Endothelial cell of umbilical vein (primary cell): ENCODE data around the gene VRK2. TPM values are rescaled to one million over a fixed set of nuclear protein-coding genes. Genes with fewer than 3 reads are reported as not detected.

Source experiments
- BruUV-seq: library from RNA; stranded (reverse); fragments of 400-500 nt; replicated peaks from 2 replicates; lab custom pipeline; 2021; lab: Mats Ljungman, UMichigan
- CTCF ChIA-PET: fragments of 300-600, 350-600 bp; sonication (Branson Sonifier 250); formaldehyde crosslinking; loops from one replicate; lab custom pipeline; 2021; ENCODE audit warnings: antibody characterized with exemption, inconsistent platforms; lab: Charles Lee
- POLR2A ChIA-PET: fragments of 300-600, 350-600 bp; sonication (Branson Sonifier 250); formaldehyde crosslinking; loops from one replicate; lab custom pipeline; 2021; ENCODE audit warnings: antibody characterized with exemption, inconsistent platforms; lab: Charles Lee
- DNase-seq: peaks from one replicate; pipeline ENCODE4 v3.0.0-alpha.2; 2011; ENCODE audit warnings: low read depth, low spot score
- FAIRE-seq: peaks from 2 replicates; lab custom pipeline; 2011; peaks lifted over from hg19 to GRCh38; lab: Jason Lieb, UNC
- H2AFZ ChIP-seq: 2 replicates; pipeline ENCODE4 v1.6.0; 2012; ENCODE audit warnings: low read depth, low read length, control low read depth, inconsistent platforms
- H3K27ac ChIP-seq: 2 replicates; pipeline ENCODE4 v1.5.1; 2011; ENCODE audit warnings: low read depth, mild to moderate bottlenecking, control low read depth, low read length, moderate library complexity; ENCODE audit not compliant: insufficient read depth
- H3K27me3 ChIP-seq, 2 experiments: 2 replicates each; pipeline versions ENCODE4 v1.6.0 to v1.6.1; 2011; ENCODE audit warnings: low read length in 2 of 2, mixed read lengths in 1 of 2; ENCODE audit not compliant: control insufficient read depth in 2 of 2, insufficient read depth in 2 of 2
- H3K36me3 ChIP-seq, 2 experiments: 2 replicates in 1 of 2; 3 replicates in 1 of 2; pipeline ENCODE4 v1.5.1; 2011; ENCODE audit warnings: low read length in 2 of 2, mild to moderate bottlenecking in 1 of 2, moderate library complexity in 1 of 2; ENCODE audit not compliant: control insufficient read depth in 2 of 2, insufficient read depth in 2 of 2; ENCODE audit errors: extremely low read depth in 1 of 2
- H3K4me1 ChIP-seq: 3 replicates; pipeline ENCODE4 v1.5.1; 2011; ENCODE audit warnings: mild to moderate bottlenecking, low read length; ENCODE audit not compliant: control insufficient read depth, insufficient read depth; ENCODE audit errors: extremely low read depth
- H3K4me2 ChIP-seq: 2 replicates; pipeline ENCODE4 v1.6.1; 2011; ENCODE audit warnings: low read length, control low read depth, mixed read lengths; ENCODE audit not compliant: insufficient read depth
- H3K4me3 ChIP-seq, 3 experiments: fragments of 200-600 bp in 1 of 3; sonication (generic), shearing (Covaris generic) in 1 of 3; replicated peaks in 1 of 3; 2 replicates each; pipeline ENCODE4 v1.5.1; 2011 to 2016; ENCODE audit warnings: control low read depth in 3 of 3, low read length in 3 of 3, mild to moderate bottlenecking in 2 of 3, inconsistent platforms in 1 of 3, low read depth in 1 of 3, moderate library complexity in 1 of 3; ENCODE audit not compliant: insufficient read depth in 1 of 3
- H3K79me2 ChIP-seq: 2 replicates; pipeline ENCODE4 v1.6.0; 2012; ENCODE audit warnings: low read length, inconsistent platforms; ENCODE audit not compliant: control insufficient read depth, insufficient read depth
- H3K9ac ChIP-seq: replicated peaks from 2 replicates; pipeline ENCODE3; 2011; ENCODE audit warnings: low read length, control low read depth; ENCODE audit not compliant: insufficient read depth; ENCODE audit errors: extremely low read depth
- H3K9me1 ChIP-seq: replicated peaks from 3 replicates; pipeline ENCODE4 v1.6.0; 2011; ENCODE audit warnings: mild to moderate bottlenecking, low read length; ENCODE audit not compliant: control insufficient read depth, insufficient read depth; ENCODE audit errors: extremely low read depth
- H3K9me3 ChIP-seq: replicated peaks from 2 replicates; pipeline ENCODE4 v1.5.1; 2012; ENCODE audit warnings: low read length, inconsistent platforms; ENCODE audit not compliant: control insufficient read depth, insufficient read depth
- H4K20me1 ChIP-seq: replicated peaks from 2 replicates; pipeline ENCODE3; 2011; ENCODE audit warnings: mild to moderate bottlenecking, low read length; ENCODE audit not compliant: control insufficient read depth, insufficient read depth; ENCODE audit errors: extremely low read depth
- CTCF ChIP-seq, 2 donors: IDR thresholded peaks; 1 replicate in 1 of 2; 2 replicates in 1 of 2; pipeline ENCODE4 v1.5.1; 2011; ENCODE audit warnings: low read length in 2 of 2, mild to moderate bottlenecking in 2 of 2, moderate library complexity in 2 of 2, control low read depth in 1 of 2, inconsistent platforms in 1 of 2, low read depth in 1 of 2; ENCODE audit not compliant: insufficient read depth in 1 of 2; ENCODE audit errors: extremely low read depth in 1 of 2
- EZH2 ChIP-seq: IDR thresholded peaks from 2 replicates; pipeline ENCODE4 v1.6.1; 2012; ENCODE audit warnings: borderline replicate concordance, low read depth, mild to moderate bottlenecking, moderate library complexity, low read length, inconsistent platforms; ENCODE audit not compliant: severe bottlenecking
- FOS ChIP-seq: IDR thresholded peaks from 2 replicates; pipeline ENCODE4 v1.6.1; 2011; ENCODE audit warnings: mild to moderate bottlenecking, low read length, moderate library complexity, borderline replicate concordance; ENCODE audit not compliant: insufficient read depth
- GATA2 ChIP-seq: IDR thresholded peaks from 2 replicates; pipeline ENCODE4 v1.7.0; 2011; ENCODE audit warnings: low read depth, mild to moderate bottlenecking, moderate library complexity, mixed read lengths, low read length; ENCODE audit not compliant: insufficient read length, insufficient read depth
- JUN ChIP-seq: IDR thresholded peaks from 2 replicates; pipeline ENCODE4 v1.6.1; 2011; ENCODE audit warnings: borderline replicate concordance, low read depth; ENCODE audit not compliant: insufficient read length, insufficient read depth
- MAX ChIP-seq: IDR thresholded peaks from 2 replicates; pipeline ENCODE4 v1.6.1; 2011; ENCODE audit not compliant: insufficient read depth, insufficient read length
- MYC ChIP-seq: IDR thresholded peaks from one replicate; pipeline ENCODE4 v1.6.1; 2011; ENCODE audit warnings: mild to moderate bottlenecking, low read depth, low read length
- POLR2A ChIP-seq: IDR thresholded peaks from 2 replicates; pipeline ENCODE4 v1.6.1; 2012; ENCODE audit warnings: low read depth, mild to moderate bottlenecking, control low read depth, low read length
- POLR2AphosphoS5 ChIP-seq: IDR thresholded peaks from 2 replicates; pipeline ENCODE4 v1.6.1; 2012; ENCODE audit warnings: low read depth, mild to moderate bottlenecking, control low read depth, low read length, moderate library complexity; ENCODE audit not compliant: insufficient read depth
- dilution Hi-C: fragments of 300-500 bp; cut with MboI; formaldehyde crosslinking; loops from one replicate; pipeline ENCODE4 v1.15.0; 2019; ENCODE audit warnings: low sequenced_read_pairs; ENCODE audit not compliant: extremely low pct_ligation_motif_present
- intact Hi-C: fragments of 100-400 bp; cut with micrococcal nuclease; formaldehyde crosslinking; loops from one replicate; pipeline ENCODE4 v1.10.0; 2022
- polyA plus RNA-seq, 4 experiments: library from polyadenylated mRNA; depleted of rRNA in 3 of 4; stranded (reverse) in 3 of 4; unstranded in 1 of 4; fragments of >200 nt; gene quantifications; 2 replicates each; pipeline versions ENCODE4 v1.2.1 to v1.2.3, GENCODE V29; 2011 to 2012; ENCODE audit warnings: missing spikeins in 1 of 4
- total RNA-seq: library from RNA; stranded (reverse); gene quantifications from 2 replicates; pipeline ENCODE4 v1.2.3, GENCODE V29; 2021

VRK2 gene
- total and polyA plus RNA-seq, 2 donors (not counting 3 experiments of a cell fraction or from before 2014, with no cell fraction given): 11.2 to 35.2 TPM

- DNase-seq (no peak), FAIRE-seq (no peak)
- Histone ChIP-seq H3K9me1 (no peaks in the 10 kb centered on the region), H3K36me3 (no peaks in the 10 kb centered on the region), H3K9me3 (no peaks in the 10 kb centered on the region), H3K27ac (no peak overlapping the region), H3K4me3 (no peak overlapping the region), H3K27me3 (no peaks in the 10 kb centered on the region), H3K4me1 (peaks cover 6% of the 10 kb centered on the region), H4K20me1 (no peaks in the 10 kb centered on the region), H3K4me2 (no peak overlapping the region), H3K9ac (no peak overlapping the region), H2AFZ (no peak overlapping the region), H3K79me2 (no peaks in the 10 kb centered on the region)
- TF ChIP-seq POLR2AphosphoS5: no peak
- TF ChIP-seq POLR2A: no peak
- no peak for TF ChIP-seq EZH2
- TF ChIP-seq JUN: no peak
- TF ChIP-seq MAX: no peak
- TF ChIP-seq MYC: no peak
- no peak for TF ChIP-seq FOS
- TF ChIP-seq GATA2: no peak
- TF ChIP-seq CTCF (IDR thresholded peaks at IDR 0.05; ENCODE audit: extremely low read depth in 1 of 2, insufficient read depth in 1 of 2, low read depth in 1 of 2, low read length in 2 of 2): no peak
- BruUV-seq: no TSS peak
- ChIA-PET POLR2A (no interaction called here), CTCF (no interaction called here)
- dilution Hi-C loops: no loop called here
- intact Hi-C loops: no loop called here
Measured at GRCh38 chr2:58006256-58006951, 40.2 kb upstream of the VRK2 start.
